Stimulated activated CD4-positive, alpha-beta T cell treated with anti-CD3 and anti-CD28 coated beads, Interleukin-4, amount 100 ng/mL, for 1 hour (primary cell): ENCODE results near the gene ATE1.
A peak's percentile ranks its signal among the peaks of the same experiment; 100 is the strongest.
"Not testable (repeated sequence)": the region's sequence is repeated elsewhere in the genome, so short reads cannot be mapped to it uniquely, and the experiment has no call there.

Source experiments
- DNase-seq: peaks from one replicate; pipeline ENCODE4 v3.0.0-alpha.2; 2020

The ATE1 gene

DNA sequence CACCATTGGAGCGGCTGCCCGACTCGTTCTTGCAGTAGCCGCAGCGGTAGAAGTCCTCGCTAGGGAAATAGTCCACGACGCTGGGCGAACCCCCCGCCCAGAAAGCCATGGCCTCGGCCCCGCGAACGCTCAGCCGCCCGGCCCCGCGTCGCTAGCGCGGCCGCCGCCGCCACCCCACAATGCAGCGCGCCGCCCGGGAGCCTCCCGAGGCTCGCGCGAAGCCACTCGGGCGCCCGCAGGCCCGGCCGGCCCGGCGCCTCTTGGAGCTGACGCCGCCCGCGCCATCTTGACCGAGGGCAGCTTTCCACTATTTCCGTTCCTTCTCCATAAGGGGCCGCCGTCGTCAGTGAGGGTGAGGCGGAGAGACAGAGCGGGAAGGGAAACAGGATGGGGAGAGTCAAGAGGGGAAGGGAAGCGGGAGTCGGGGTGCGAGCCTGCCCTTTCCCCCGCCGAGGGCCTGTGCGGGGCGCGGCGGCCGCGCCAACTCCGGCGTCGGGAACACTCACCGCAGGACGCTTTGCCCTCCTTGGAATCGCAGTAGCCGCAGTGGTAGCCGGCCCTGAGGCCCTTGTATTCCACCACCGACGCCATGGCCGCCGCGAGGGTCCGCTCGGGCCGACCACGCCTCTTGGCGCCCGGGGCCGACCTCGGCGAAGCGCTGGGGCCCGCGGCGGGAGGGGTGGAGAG is at the start of gene ATE1:
Gene ATE1 (minus strand): TSS at position 191 of the 687 bp plus-strand sequence. CDS start 82 bp downstream, at position 109.
- peak; percentile 85 for DNase-seq

- no peak for DNase-seq
Measured at GRCh38 chr10:121976607-121977006, 48.8 kb upstream of the ATE1 start.

DNA sequence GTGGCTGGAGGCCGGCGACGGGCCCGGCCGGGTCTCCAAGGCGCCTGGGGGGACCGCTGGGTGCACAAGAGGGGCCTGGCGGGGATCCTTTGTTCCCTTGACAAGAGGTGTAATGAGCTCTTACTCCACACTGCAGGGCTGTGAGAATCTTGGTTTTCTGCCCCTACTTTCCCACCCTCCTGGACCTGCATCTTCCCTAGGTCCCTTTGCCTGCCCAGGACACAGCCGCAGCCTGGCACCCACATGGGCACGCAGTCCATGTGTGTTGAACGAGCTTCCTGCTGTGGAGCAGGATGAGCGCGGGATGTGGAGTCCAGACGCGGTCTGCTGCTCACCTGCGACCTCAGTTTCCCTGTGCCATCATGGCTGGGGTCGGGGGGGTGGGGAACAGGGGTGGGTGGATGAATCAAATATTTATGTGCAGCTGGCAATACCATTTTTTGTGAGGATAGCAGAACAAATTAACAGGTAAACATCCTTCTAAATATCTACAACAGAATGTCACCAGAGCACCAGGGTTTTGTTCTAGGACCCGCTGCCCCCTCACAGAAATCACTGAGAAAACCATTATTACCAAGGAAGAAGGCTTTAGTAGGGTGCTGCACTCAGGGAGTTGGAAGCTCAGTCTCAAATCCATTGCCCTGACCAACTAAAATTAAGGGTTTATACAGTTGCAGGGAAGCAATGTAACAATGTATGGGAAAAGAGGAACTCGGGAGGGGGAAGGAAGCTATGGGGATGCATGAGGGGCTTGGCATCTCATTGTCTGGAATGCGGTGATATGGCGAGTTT is 47.7 kb upstream of the ATE1 start:
- no peak for DNase-seq

GRCh38 chr10:121974535-121975294 is 46.9 kb upstream of the ATE1 start, which contains the start of gene NSMCE4A:
NSMCE4A (minus strand) TSS chr10:121975217; CDS start chr10:121975165, 52 bp downstream.
- DNase-seq, result peak; percentile 80

GRCh38 chr10:121974019-121974534 is 46.2 kb upstream of the ATE1 start:
- DNase-seq, result no peak

GRCh38 chr10:121969086-121969485 is 41.3 kb upstream of the ATE1 start:
- DNase-seq, result not testable (repeated sequence)

- no peak for DNase-seq
Measured at GRCh38 chr10:121965996-121966395, 38.2 kb upstream of the ATE1 start.

DNA sequence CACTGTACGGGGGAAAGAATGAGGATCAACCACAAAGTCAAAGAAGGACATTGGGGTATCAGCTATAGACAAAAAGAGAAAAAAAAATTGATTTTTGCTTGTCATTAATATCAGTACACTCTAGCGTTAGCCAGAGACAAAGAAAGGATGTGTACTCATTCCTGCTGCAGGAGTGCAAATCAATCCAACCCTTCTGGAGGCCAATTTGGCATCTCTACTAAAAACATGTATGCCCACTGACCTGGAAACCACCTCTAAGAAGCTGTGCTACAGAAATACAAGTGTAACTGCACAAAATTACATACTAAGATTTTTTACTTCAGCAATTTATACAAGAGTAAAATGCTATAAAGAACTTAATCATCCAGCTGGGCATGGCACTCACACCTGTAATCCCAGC is 33.6 kb upstream of the ATE1 start:
- no peak for DNase-seq

- no peak for DNase-seq
Measured at GRCh38 chr10:121959671-121960070, 31.8 kb upstream of the ATE1 start.

DNA sequence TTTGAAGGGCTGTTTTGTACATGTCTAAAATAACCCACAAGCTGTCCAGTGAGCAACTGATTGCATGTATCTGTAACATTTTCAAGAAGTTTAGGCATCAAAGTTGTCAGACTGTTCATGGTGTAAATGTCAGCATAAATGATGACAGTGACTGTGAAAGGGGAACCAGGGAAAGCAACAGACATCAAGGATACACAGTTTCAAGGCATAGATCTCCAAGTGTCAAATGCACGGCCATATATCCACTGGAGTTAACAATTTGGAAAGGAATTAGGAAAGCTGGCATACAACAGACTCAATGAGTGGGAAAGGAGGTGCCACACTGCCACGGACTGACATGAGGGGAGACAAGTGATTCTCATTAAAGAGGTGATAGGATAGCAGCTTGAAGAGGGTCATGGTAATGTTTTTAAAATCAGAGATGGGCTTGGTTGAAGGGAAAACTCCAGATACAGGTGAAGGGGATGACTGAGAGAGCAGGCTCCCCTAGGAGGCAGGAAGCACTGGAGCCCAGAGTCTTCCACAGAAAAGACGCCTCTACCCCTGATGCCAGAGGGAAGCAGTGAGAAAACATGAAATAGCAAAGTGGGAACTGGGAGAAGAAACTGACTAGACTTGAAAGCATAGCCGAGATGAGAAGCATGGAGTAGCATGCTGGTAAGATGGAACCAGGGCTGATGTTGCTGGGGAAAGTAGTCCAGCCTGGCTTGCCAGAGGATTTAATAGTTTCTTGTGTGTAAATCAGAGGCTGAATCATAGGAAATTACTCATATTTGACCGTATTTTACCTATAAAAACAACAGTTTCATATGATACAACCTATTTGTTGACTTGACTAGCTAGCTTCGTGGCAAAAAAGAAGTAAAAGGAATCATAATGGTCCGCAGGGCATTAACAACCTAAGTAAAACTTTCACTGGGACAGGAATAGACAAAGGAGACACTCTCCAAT is 28.6 kb upstream of the ATE1 start:
- no peak for DNase-seq

DNA sequence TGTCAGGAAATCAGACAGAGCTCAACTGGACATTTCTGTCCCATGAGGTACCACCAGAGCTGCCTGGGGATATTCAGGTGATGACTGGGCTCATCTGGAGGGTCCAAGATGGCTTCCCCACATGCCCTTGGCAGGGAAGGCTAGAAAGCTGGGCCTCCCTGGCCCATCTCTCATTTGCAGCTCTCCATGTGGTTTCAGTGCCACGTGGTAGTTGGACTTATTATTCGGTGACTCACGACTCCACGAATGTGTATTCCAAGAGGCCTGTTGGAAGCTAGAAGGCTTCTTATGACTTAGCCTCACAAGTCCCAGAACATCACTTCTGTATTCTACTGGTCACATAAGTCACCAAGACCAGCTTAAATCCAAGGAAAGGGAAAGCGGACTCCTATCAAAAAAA is 24.4 kb upstream of the ATE1 start:
- DNase-seq, result no peak

- DNase-seq, result no peak
Measured at GRCh38 chr10:121949451-121949850, 21.6 kb upstream of the ATE1 start.

DNA sequence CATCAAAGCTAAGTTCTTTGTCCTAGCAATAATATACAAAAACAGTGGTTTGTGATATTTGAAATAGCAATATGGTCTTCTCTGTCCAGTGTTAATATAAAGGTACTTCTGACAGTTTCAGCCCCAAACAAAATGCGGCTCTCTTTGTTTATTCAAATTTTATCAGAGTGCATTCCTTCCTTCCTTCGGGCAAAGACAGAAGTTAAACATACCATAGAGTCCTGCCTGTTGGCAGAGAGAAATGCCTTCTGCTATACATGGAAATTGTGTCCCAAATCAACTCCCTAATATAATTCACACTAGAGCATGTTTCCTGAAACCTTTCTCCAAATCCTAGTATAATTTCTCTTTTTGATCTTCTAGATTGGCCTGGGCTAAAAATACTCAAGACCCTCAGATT is 21.2 kb upstream of the ATE1 start:
- no peak for DNase-seq

DNA sequence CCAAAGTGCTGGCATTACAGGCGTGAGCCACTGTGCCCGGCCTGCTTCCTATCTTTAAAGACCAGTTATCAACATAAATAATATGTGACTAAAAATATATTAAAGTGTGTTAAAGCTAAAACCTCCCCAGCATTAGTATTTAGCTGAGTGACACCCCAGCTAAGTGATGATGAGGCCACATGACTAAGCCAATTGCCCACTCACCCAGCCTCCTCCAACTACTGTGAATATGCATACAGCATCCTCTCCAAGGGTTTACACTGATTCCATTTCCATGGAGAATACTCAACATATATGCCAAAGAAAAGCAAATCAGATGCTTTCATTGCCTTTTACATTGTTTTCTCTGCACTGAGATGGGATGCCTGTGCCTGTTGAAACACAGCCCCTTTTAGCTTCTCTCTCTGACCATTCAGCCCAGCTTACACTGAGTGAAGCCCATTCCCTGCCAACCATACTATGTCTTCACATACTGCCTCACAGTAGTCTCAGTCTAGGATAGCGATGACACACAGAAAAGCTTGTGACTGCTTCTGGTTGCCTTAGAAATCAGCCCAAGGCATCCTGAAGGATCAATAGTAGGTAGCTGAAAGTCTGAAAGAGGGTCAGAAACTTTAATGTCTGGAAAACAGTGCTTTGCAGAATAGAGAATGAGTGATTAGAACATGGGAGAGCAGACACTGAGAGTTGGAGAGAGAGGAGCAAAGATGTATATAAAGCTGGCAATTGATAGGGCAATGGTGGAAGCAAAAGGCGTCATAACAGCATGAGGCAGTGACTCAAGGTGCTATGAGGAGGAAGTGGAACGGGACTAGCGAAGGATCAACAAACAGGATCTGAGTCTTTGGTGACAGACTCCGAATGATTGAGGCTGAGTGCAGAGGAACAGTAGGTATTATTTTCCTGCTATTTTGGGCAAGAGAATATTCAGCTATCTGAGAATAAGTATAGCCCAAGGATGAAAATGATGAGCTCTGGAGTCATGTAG is 19.8 kb upstream of the ATE1 start:
- DNase-seq, result no peak

- no peak for DNase-seq
Measured at GRCh38 chr10:121942749-121943416, 15.1 kb upstream of the ATE1 start.

DNA sequence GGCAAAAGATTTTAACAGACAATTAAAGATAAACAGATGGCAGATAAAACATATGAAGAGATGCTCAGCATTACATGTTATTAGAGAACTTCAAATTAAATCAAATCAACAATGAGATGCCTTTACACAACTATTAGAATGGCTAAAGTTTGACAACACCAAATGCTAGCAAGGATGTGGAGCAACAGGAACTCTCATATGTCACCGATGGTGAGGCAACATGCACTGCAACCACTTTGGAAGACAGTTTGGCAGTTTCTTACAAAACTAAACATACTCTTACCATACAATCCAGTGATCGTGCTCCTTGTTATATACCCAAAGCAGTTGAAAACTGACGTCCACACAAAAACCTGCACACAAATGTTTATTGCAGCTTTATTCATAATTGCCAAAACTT is 13.7 kb upstream of the ATE1 start:
- DNase-seq, result no peak

DNA sequence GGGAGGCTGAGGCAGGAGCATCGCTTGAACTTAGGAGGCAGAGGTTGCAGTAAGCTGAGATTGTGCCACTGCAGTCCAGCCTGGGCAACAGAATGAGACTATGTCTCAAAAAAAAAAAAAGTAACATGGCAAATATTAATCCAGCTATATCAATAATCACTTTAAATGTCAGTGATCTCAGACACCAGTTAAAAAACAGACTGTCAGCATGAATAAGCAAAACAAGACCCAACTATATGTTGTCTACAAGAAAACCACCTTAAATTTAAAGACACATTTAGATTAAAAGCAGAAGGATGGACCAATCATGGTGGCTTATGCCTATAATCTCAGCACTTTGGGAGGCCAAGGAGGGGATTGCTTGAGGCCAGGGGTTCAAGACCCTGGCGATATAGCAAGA is 8.5 kb upstream of the ATE1 start:
- DNase-seq, result no peak

DNA sequence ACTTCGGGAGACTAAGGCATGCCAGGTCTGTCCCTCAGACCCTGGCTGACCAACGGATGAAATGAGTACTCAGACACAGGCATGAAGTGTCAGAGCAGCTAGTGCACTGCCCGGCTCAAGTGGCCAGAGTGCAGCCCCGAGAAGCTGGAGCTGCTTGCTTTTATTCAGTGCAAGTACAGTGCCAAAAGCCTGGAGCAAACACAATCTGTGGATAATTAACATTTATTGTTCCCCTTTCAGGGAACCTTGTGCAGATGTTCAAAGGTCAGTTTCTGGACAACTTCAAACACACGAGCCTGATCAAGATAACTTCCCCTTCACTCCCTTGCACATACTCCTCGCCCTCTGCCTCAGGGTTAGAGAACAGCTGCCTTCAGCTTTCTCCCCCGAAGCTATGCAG is 7.9 kb upstream of the ATE1 start:
- DNase-seq, result no peak

DNA sequence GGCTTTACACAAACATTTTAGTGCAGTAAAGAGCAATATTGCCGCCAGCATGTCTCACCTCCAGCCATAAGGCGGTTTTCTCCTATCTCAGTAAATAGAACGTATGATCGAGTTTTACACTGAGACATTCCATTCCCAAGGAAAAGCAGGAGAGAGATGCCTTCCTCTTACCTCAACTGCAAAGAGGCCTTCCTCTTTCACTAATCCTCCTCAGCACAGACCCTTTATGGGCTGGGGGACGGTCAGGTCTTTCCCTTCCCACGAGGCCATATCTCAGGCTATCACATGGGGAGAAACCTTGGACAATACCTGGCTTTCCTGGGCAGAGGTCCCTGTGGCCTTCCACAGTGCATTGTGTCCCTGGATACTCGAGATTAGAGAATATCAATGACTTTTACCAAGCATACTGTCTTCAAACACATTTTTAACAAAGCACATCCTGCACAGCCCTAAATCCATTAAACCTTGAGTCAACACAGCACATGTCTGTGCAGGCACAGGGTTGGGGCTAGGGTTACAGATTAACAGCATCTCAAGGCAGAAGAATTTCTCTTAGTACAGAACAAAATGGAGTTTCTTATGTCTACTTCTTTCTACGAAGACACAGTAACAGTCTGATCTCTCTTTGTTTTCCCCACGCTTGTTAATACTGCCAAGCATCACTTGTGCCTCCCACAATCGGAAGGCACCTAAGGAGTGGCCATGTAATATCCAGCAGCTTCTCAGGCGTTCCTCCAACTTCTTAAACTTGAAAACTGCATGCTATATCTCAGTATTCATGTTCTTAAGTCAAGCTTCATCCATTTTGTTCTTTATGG is 2.6 kb upstream of the ATE1 start:
- DNase-seq, result not testable (repeated sequence)
